Nephron (organoid): ENCODE measurements around the gene ADGRL1.

Experiments
- H3K27ac Mint-ChIP-seq, 3 experiments: 2 replicates each; pipeline ENCODE4 v1.8.0; 2020; ENCODE audit warnings: mixed read lengths in 3 of 3, mild to moderate bottlenecking in 2 of 3, moderate library complexity in 1 of 3
- H3K27me3 Mint-ChIP-seq: 2 replicates; pipeline ENCODE4 v1.8.0; 2021; ENCODE audit warnings: low read depth, mild to moderate bottlenecking, moderate library complexity, mixed read lengths
- H3K36me3 Mint-ChIP-seq: 2 replicates; pipeline ENCODE4 v1.8.0; 2020; ENCODE audit warnings: low read depth, mixed read lengths
- H3K4me1 Mint-ChIP-seq: 2 replicates; pipeline ENCODE4 v1.8.0; 2020; ENCODE audit warnings: mixed read lengths
- H3K4me3 Mint-ChIP-seq, 3 experiments: 2 replicates each; pipeline ENCODE4 v1.8.0; 2020; ENCODE audit warnings: mild to moderate bottlenecking in 3 of 3, mixed read lengths in 3 of 3, moderate library complexity in 2 of 3
- H3K9me3 Mint-ChIP-seq: 2 replicates; pipeline ENCODE4 v1.8.0; 2020; ENCODE audit warnings: mixed read lengths
- TF ChIP-seq, protein P1 (sequence below), 3 experiments: fragments of 200-600 bp; sonication (generic); IDR thresholded peaks; one replicate each; pipeline ENCODE4 v1.5.0; 2021; ENCODE audit warnings: antibody characterized with exemption in 3 of 3; ENCODE audit not compliant: unreplicated experiment in 3 of 3

The ADGRL1 gene

DNA sequence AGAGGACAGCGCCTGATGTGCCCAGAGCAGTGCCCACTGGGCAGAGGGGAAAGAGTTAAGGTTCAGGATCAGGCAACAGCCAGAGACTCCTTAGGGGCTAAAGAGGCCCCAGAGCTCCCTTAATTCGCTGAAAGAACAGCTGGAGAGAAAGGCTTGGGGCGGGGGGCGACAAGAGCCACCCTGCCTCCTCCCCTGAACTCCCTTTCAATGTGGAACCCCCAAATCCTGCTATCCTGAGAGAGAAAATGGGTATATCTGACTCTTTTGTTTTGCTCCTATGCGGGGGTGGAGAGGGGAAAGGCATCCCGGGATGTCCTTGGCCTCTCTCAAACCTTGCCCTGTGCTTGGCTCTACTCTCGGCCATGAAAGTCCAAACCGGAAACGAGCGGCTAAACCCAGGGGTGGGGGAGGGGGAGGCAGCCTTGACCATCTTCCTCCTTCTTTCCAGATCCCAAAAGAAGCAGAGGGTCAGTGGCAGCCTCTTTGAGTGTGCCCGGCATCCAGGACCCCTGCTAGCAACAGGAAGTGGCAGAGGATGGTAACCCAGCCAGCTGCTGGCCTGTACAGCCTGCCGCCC, 93.1 kb downstream of the ADGRL1 start:
- TF ChIP-seq, protein P1, sequence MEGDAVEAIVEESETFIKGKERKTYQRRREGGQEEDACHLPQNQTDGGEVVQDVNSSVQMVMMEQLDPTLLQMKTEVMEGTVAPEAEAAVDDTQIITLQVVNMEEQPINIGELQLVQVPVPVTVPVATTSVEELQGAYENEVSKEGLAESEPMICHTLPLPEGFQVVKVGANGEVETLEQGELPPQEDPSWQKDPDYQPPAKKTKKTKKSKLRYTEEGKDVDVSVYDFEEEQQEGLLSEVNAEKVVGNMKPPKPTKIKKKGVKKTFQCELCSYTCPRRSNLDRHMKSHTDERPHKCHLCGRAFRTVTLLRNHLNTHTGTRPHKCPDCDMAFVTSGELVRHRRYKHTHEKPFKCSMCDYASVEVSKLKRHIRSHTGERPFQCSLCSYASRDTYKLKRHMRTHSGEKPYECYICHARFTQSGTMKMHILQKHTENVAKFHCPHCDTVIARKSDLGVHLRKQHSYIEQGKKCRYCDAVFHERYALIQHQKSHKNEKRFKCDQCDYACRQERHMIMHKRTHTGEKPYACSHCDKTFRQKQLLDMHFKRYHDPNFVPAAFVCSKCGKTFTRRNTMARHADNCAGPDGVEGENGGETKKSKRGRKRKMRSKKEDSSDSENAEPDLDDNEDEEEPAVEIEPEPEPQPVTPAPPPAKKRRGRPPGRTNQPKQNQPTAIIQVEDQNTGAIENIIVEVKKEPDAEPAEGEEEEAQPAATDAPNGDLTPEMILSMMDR (IDR thresholded peaks at IDR 0.05; ENCODE audit: unreplicated experiment in 3 of 3) = no peak
- Mint-ChIP-seq H3K4me1 (peaks cover 48% of the 10 kb centered on the region), H3K27ac (peak overlapping the region; percentile 92 to 96 (median 94)), H3K4me3 (peak overlapping the region; percentile 58 to 76 (median 69)), H3K27me3 (no peaks in the 10 kb centered on the region), H3K36me3 (peaks cover 4% of the 10 kb centered on the region), H3K9me3 (no peaks in the 10 kb centered on the region)

DNA sequence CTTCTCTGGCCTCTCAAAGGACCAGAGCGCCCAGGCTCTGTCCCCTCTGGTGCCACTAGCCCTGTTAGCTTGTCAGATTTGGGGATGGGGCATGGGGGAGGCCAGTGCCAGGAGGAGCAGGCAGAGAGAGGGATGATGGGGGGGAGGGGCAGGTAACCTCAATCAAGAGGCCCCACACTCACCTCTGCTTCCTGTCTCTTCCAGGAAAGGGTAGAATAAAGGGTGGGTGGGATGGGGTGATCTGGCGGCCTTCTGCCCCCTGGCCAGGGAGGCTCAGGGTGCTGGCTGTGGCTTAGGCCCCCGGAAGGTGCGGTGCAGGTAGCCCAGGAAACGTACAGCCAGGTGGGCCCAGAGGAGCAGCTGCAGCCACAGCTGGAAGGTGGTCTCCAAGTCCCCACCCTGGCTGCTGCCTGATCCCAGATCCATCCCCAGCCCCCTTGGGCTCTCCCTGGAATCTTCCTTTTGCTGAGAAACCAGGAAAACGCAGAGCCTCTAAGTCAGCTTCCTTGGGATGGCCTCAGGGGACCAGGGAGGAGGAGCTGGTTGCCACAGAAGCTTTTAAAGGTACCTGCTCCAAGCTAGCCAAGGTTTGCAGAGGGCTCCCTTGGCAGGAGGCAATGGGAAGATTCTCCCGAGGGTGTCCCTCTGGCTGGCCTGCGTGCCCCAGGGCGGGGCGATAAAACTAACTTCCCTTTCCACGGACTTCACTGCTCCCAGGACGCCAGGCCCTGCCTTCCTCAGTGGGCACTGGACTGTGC, 93.7 kb downstream of the ADGRL1 start:
- Mint-ChIP-seq H3K27me3 (no peaks in the 10 kb centered on the region), H3K36me3 (peaks cover 7% of the 10 kb centered on the region), H3K4me1 (peaks cover 46% of the 10 kb centered on the region), H3K9me3 (no peaks in the 10 kb centered on the region), H3K4me3 (peak overlapping the region; percentile 58 to 76 (median 69)), H3K27ac (peak overlapping the region; percentile 92 to 96 (median 94))
- TF ChIP-seq, protein P1 (IDR thresholded peaks at IDR 0.05; ENCODE audit: unreplicated experiment in 3 of 3) = no peak

DNA sequence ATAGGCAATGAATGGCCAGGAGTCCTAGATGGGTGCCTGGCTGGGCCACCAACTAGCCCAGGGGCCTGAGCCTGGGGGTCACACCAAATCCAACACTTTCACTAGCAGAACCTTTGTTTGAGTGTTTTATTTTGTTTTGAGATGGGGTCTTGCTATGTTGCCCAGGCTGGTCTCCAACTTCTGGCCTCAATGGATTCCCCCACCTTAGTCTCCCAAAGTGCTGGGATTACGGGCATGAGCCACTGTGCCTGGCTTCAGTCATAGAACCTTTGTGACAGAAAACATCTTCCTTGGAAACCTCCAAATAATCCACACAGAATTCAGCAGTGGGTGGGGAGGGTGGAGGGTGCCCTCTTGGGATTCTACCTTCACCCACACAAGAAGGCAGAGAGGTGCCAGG, 94.5 kb downstream of the ADGRL1 start:
- Mint-ChIP-seq H3K27me3 (no peaks in the 10 kb centered on the region), H3K4me1 (peaks cover 46% of the 10 kb centered on the region), H3K4me3 (no peak overlapping the region), H3K36me3 (peaks cover 11% of the 10 kb centered on the region), H3K27ac (peak overlapping the region in 2 of 3 experiments; percentile 33 to 62), H3K9me3 (no peaks in the 10 kb centered on the region)
- TF ChIP-seq, protein P1 (IDR thresholded peaks at IDR 0.05; ENCODE audit: unreplicated experiment in 3 of 3) = no peak

DNA sequence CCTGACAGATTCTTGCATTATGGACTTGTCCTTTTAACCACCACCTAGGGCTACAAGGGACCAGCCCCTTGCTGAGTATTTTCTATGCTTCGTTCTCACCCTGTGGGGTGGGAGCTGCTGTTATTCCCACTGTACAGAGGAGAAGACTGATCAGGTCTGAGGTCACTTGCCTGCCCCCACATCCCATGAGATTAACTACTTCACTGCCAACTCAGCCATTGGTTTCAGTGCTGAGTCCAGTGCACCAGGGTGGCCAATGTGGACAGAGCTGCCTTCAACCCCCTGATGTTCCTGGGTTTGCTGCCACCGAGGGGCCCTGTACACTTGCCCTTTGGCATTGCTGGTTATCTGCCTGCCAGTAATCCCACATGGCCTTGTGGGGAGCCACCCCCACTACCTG, 95.3 kb downstream of the ADGRL1 start:
- peaks cover 38% of the 10 kb centered on the region for H3K4me1 Mint-ChIP-seq
- no peaks in the 10 kb centered on the region for H3K27me3 Mint-ChIP-seq
- TF ChIP-seq, protein P1 (IDR thresholded peaks at IDR 0.05; ENCODE audit: unreplicated experiment in 3 of 3) = no peak
- peaks cover 19% of the 10 kb centered on the region for H3K36me3 Mint-ChIP-seq
- H3K4me3 Mint-ChIP-seq = peak overlapping the region in 1 of 3 experiments; percentile 24
- H3K27ac Mint-ChIP-seq = peak overlapping the region in 2 of 3 experiments; percentile 62 to 84
- H3K9me3 Mint-ChIP-seq = no peaks in the 10 kb centered on the region

DNA sequence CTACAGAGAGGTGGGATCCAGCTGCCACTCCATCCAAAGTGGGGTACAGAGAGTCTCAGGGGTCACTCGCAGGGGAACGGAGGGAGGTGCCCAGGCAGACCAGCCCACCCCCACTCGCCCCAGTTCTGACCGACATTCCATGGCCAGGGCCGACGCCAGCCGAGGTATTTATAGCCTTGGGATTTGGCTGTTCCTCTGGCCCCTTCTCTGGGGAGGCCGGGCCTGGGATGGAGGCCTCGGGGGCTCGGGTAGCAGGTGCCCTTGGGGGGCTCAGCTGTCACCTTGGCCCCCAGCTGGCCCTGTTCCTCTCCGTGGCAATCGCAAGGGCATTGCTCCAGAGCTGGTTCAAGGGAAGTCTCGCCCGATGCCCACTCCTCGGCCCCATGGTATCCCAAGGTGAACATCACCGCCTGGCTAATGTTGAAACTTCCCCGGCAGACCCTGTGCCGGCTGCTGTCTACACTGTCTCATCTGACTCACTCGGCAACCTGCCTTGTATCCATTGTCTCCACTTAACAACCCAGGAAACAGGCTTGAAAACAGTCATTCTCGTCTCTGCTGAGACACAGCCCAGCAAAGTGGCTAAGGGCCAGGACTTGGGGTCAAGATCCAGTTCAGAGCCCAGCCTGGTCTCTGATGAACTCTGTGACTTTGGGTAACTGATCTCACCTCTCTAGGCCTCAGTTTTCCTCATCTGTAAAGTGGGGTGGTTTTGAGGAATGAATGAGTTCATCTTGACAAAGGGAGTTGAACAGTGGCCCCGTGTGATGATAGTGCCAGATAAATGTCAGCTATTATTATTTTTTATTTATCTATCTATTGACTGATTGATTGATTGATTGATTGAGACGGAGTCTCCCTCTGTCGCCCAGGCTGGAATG, 98.1 kb downstream of the ADGRL1 start:
- H3K27me3 Mint-ChIP-seq = no peaks in the 10 kb centered on the region
- H3K9me3 Mint-ChIP-seq = no peaks in the 10 kb centered on the region
- H3K36me3 Mint-ChIP-seq = peaks cover 29% of the 10 kb centered on the region
- peaks cover 15% of the 10 kb centered on the region for H3K4me1 Mint-ChIP-seq
- H3K4me3 Mint-ChIP-seq = no peak overlapping the region
- H3K27ac Mint-ChIP-seq = peak overlapping the region in 1 of 3 experiments; percentile 40
- TF ChIP-seq, protein P1 (IDR thresholded peaks at IDR 0.05; ENCODE audit: unreplicated experiment in 3 of 3) = no peak
